Hepatocyte (in vitro differentiated cells): ENCODE results near the gene SEMG2.

Experiments used
- CTCF ChIP-seq: fragments of 200-600 bp; sonication (generic); IDR thresholded peaks from 2 replicates; pipeline ENCODE4 v1.5.1; 2016; ENCODE audit warnings: antibody characterized with exemption, mild to moderate bottlenecking; ENCODE audit not compliant: poor library complexity
- EZH2 ChIP-seq: fragments of 200-600 bp; sonication (generic); IDR thresholded peaks from 2 replicates; pipeline ENCODE4 v1.6.1; 2016; ENCODE audit warnings: antibody characterized with exemption, mild to moderate bottlenecking, borderline replicate concordance
- EZH2phosphoT487 ChIP-seq: fragments of 200-600 bp; sonication (generic); IDR thresholded peaks from one replicate; pipeline ENCODE4 v1.6.1; 2018; ENCODE audit warnings: antibody characterized with exemption, mild to moderate bottlenecking, low read depth, moderate library complexity; ENCODE audit not compliant: unreplicated experiment, severe bottlenecking

- TF ChIP-seq CTCF, result no peak
- no peak for TF ChIP-seq EZH2
- TF ChIP-seq EZH2phosphoT487, result no peak
Measured at GRCh38 chr20:45253261-45253660, 32.1 kb downstream of the SEMG2 start.
